NCI-H1436 treated with DMSO at 0.1 percent for 48 hours (cell line): ENCODE measurements around the gene CEACAM16.

Experiments
- DNase-seq: peaks from one replicate; lab custom pipeline; 2025; lab: John Stamatoyannopoulos, UW

The CEACAM16 gene

GRCh38 chr19:44746616-44746945, 47.6 kb downstream of the CEACAM16 start:
- no peak for DNase-seq

- no peak for DNase-seq
Observed at GRCh38 chr19:44746946-44747738, 48.2 kb downstream of the CEACAM16 start.

GRCh38 chr19:44747739-44748425, 48.9 kb downstream of the CEACAM16 start:
- DNase-seq, result no peak

- no peak for DNase-seq
Observed at GRCh38 chr19:44748426-44749254, 49.7 kb downstream of the CEACAM16 start, which contains the start of gene BCL3. Gene BCL3, plus strand, starts transcription at chr19:44748708. Its CDS starts 83 bp downstream, at chr19:44748791.

GRCh38 chr19:44749292-44749691, 50.3 kb downstream of the CEACAM16 start:
- DNase-seq, result no peak

- DNase-seq, result no peak
Observed at GRCh38 chr19:44749994-44750393, 51.0 kb downstream of the CEACAM16 start.

GRCh38 chr19:44752123-44752815, 53.3 kb downstream of the CEACAM16 start:
- DNase-seq, result no peak

GRCh38 chr19:44752816-44753625, 54.1 kb downstream of the CEACAM16 start:
- DNase-seq, result no peak

- no peak for DNase-seq
Observed at GRCh38 chr19:44753626-44753931, 54.6 kb downstream of the CEACAM16 start.

GRCh38 chr19:44753932-44754749, 55.2 kb downstream of the CEACAM16 start:
- DNase-seq, result no peak

- no peak for DNase-seq
Observed at GRCh38 chr19:44754750-44755080, 55.8 kb downstream of the CEACAM16 start.

- DNase-seq, result no peak
Observed at GRCh38 chr19:44755219-44755618, 56.3 kb downstream of the CEACAM16 start.

GRCh38 chr19:44756089-44756562, 57.2 kb downstream of the CEACAM16 start:
- no peak for DNase-seq

- no peak for DNase-seq
Observed at GRCh38 chr19:44757057-44757734, 58.2 kb downstream of the CEACAM16 start.

- DNase-seq, result no peak
Observed at GRCh38 chr19:44757735-44758505, 59.0 kb downstream of the CEACAM16 start.

- DNase-seq, result no peak
Observed at GRCh38 chr19:44758596-44758995, 59.6 kb downstream of the CEACAM16 start.

- no peak for DNase-seq
Observed at GRCh38 chr19:44759083-44759804, 60.3 kb downstream of the CEACAM16 start.
